HepG2 (cell line): ENCODE data around the gene SAMD14. TPM values are rescaled to one million over a fixed set of nuclear protein-coding genes. Genes with fewer than 3 reads are reported as not detected.
A peak's percentile ranks its signal among the peaks of the same experiment; 100 is the strongest.

Experiments used
- BCLAF1 ChIP-seq: fragments of 450-650 bp; IDR thresholded peaks from 2 replicates; pipeline ENCODE4 v1.6.1; 2017; ENCODE audit warnings: mild to moderate bottlenecking
- EP300 ChIP-seq, 3 experiments: sonication (generic) in 1 of 3; formaldehyde crosslinking in 1 of 3; IDR thresholded peaks; 2 replicates each; pipeline versions ENCODE4 v1.5.1 to v1.6.1; 2011 to 2020; ENCODE audit warnings: low read depth in 2 of 3, low read length in 2 of 3, borderline replicate concordance in 1 of 3, improper control_type of control experiment in 1 of 3, mild to moderate bottlenecking in 1 of 3, missing genetic modification reagents in 1 of 3, moderate library complexity in 1 of 3
- ERF ChIP-seq: IDR thresholded peaks from 2 replicates; pipeline ENCODE4 v1.6.1; 2018; ENCODE audit warnings: missing biosample characterization, missing genetic modification reagents
- FOXP4 ChIP-seq: sonication (generic); formaldehyde crosslinking; IDR thresholded peaks from 2 replicates; pipeline ENCODE4 v1.4.0; 2020; ENCODE audit warnings: missing genetic modification reagents
- HES4 ChIP-seq: sonication (generic); formaldehyde crosslinking; IDR thresholded peaks from 2 replicates; pipeline ENCODE4 v1.9.0; 2021; ENCODE audit warnings: mild to moderate bottlenecking, missing genetic modification reagents, borderline replicate concordance
- ISL2 ChIP-seq: sonication (generic); formaldehyde crosslinking; IDR thresholded peaks from 2 replicates; pipeline ENCODE4 v1.5.0; 2020; ENCODE audit warnings: missing genetic modification reagents
- NCOA2 ChIP-seq: sonication (generic); formaldehyde crosslinking; IDR thresholded peaks from 2 replicates; pipeline ENCODE4 v1.8.0; 2022; ENCODE audit warnings: inconsistent platforms
- NKX3-1 ChIP-seq: sonication (generic); formaldehyde crosslinking; IDR thresholded peaks from 2 replicates; pipeline ENCODE4 v1.5.0; 2020; ENCODE audit warnings: missing genetic modification reagents
- NR2F1 ChIP-seq, 2 experiments: fragments of 450-650 bp in 1 of 2; formaldehyde crosslinking in 1 of 2; IDR thresholded peaks; 2 replicates each; pipeline versions ENCODE4 v1.5.0 to v1.6.1; 2016 to 2020; ENCODE audit warnings: mild to moderate bottlenecking in 1 of 2, missing compliant biosample characterization in 1 of 2, missing genetic modification reagents in 1 of 2, moderate library complexity in 1 of 2
- PHF8 ChIP-seq: sonication (generic); formaldehyde crosslinking; IDR thresholded peaks from 2 replicates; pipeline ENCODE4 v1.5.0; 2020; ENCODE audit warnings: missing genetic modification reagents
- PLRG1 ChIP-seq: fragments of 450-650 bp; conservative IDR thresholded peaks from 2 replicates; pipeline ENCODE4 v1.6.1; 2016
- RCOR2 ChIP-seq: IDR thresholded peaks from 2 replicates; pipeline ENCODE4 v1.6.1; 2016; ENCODE audit warnings: missing biosample characterization, missing genetic modification reagents
- SNAI1 ChIP-seq: sonication (generic); formaldehyde crosslinking; IDR thresholded peaks from 2 replicates; pipeline ENCODE4 v1.5.0; 2020; ENCODE audit warnings: mild to moderate bottlenecking, missing genetic modification reagents, borderline replicate concordance
- SP2 ChIP-seq: sonication (generic); formaldehyde crosslinking; IDR thresholded peaks from 2 replicates; pipeline ENCODE4 v1.5.1; 2020; ENCODE audit warnings: mild to moderate bottlenecking, missing genetic modification reagents
- YEATS2 ChIP-seq: sonication (generic); formaldehyde crosslinking; IDR thresholded peaks from 2 replicates; pipeline ENCODE4 v1.4.0; 2020; ENCODE audit warnings: missing genetic modification reagents, borderline replicate concordance
- ZBED4 ChIP-seq: sonication (generic); formaldehyde crosslinking; IDR thresholded peaks from 2 replicates; pipeline ENCODE4 v1.4.0; 2020; ENCODE audit warnings: missing genetic modification reagents, borderline replicate concordance
- ZNF251 ChIP-seq: sonication (generic); formaldehyde crosslinking; IDR thresholded peaks from 2 replicates; pipeline ENCODE4 v1.9.0; 2021; ENCODE audit warnings: mild to moderate bottlenecking, missing genetic modification reagents
- ZNF660 ChIP-seq: sonication (generic); formaldehyde crosslinking; IDR thresholded peaks from 2 replicates; pipeline ENCODE4 v1.5.1; 2020; ENCODE audit warnings: mild to moderate bottlenecking, low read depth, missing genetic modification reagents, borderline replicate concordance
- ZSCAN21 ChIP-seq: sonication (generic); formaldehyde crosslinking; IDR thresholded peaks from 2 replicates; pipeline ENCODE4 v1.8.0; 2022; ENCODE audit warnings: mild to moderate bottlenecking, missing genetic modification reagents, moderate library complexity, borderline replicate concordance
- polyA plus RNA-seq, 8 experiments: library from polyadenylated mRNA; depleted of rRNA in 3 of 8; stranded (reverse) in 7 of 8; unstranded in 1 of 8; fragments of >200 nt; fragmentation: Illumina TruSeq in 4 of 8; extraction: Trizol in 4 of 8; gene quantifications; 2 replicates each; pipeline versions ENCODE4 v1.2.1 to v1.2.3, GENCODE V29; 2011 to 2016; ENCODE audit warnings: low read depth in 4 of 8, missing spikeins in 1 of 8, mixed read lengths in 1 of 8; ENCODE audit not compliant: insufficient read depth in 1 of 8
- total RNA-seq, 5 experiments: library from RNA; depleted of rRNA; stranded (reverse); fragments of >200 nt; fragmentation: Illumina TruSeq; extraction: Trizol; gene quantifications; 2 replicates each; pipeline ENCODE4 v1.2.3, GENCODE V29; 2016; ENCODE audit warnings: low read depth in 1 of 5

Gene SAMD14
- total and polyA plus RNA-seq, 2 of the 13 experiments (the other 11 are each of a cell fraction or from before 2014, with no cell fraction given): 0.07 to 0.22 TPM

- TF ChIP-seq ZBED4: peak; percentile 90
- TF ChIP-seq HES4: no peak
- no peak for TF ChIP-seq PLRG1
- no peak; the same call in 1 of the 2 replicates for TF ChIP-seq RCOR2 (CRISPR knock-in tag)
- peak; percentile 67 for TF ChIP-seq ZSCAN21 (CRISPR knock-in tag)
- peak; percentile 52; the same call in 1 of the 2 replicates for TF ChIP-seq FOXP4 (CRISPR knock-in tag)
- peak; percentile 60 for TF ChIP-seq ERF (CRISPR knock-in tag)
- no peak; a peak in 1 of 4 replicates for TF ChIP-seq EP300 (IDR thresholded peaks at IDR 0.05; ENCODE audit: low read depth in 2 of 2, low read length in 2 of 2)
- TF ChIP-seq EP300 (CRISPR knock-in tag; IDR thresholded peaks at IDR 0.05; ENCODE audit: borderline replicate concordance): no peak; the same call in 1 of the 2 replicates
- peak; percentile 51; the same call in 1 of the 2 replicates for TF ChIP-seq NKX3-1 (CRISPR knock-in tag)
- TF ChIP-seq ZNF251 (CRISPR knock-in tag): no peak
- peak; percentile 99 for TF ChIP-seq SP2 (CRISPR knock-in tag)
- TF ChIP-seq YEATS2 (CRISPR knock-in tag): peak; percentile 74; the same call in 1 of the 2 replicates
- TF ChIP-seq BCLAF1: no peak
- TF ChIP-seq ZNF660 (CRISPR knock-in tag): no peak; the same call in 1 of the 2 replicates
- TF ChIP-seq NCOA2 (CRISPR knock-in tag): peak; percentile 62; the same call in 1 of the 2 replicates
- 0 out of 4 replicates have a peak, but pooled peaks of 1 of the 2 experiments have one; percentile 6 for TF ChIP-seq NR2F1 (CRISPR knock-in tag; IDR thresholded peaks at IDR 0.05)
- TF ChIP-seq ISL2 (CRISPR knock-in tag): peak; percentile 66
- peak; percentile 87 for TF ChIP-seq PHF8
- TF ChIP-seq SNAI1 (CRISPR knock-in tag): no peak
Observed at GRCh38 chr17:50094753-50095619, 35.0 kb downstream of the SAMD14 start, which contains the start of gene PDK2 (continued).
